T-helper 22 cell (primary cell): ENCODE results near the gene CEP350.

Experiments used
- DNase-seq: peaks from one replicate; pipeline ENCODE4 v3.0.0-alpha.2; 2020; ENCODE audit warnings: low read depth

The CEP350 gene, protein sequence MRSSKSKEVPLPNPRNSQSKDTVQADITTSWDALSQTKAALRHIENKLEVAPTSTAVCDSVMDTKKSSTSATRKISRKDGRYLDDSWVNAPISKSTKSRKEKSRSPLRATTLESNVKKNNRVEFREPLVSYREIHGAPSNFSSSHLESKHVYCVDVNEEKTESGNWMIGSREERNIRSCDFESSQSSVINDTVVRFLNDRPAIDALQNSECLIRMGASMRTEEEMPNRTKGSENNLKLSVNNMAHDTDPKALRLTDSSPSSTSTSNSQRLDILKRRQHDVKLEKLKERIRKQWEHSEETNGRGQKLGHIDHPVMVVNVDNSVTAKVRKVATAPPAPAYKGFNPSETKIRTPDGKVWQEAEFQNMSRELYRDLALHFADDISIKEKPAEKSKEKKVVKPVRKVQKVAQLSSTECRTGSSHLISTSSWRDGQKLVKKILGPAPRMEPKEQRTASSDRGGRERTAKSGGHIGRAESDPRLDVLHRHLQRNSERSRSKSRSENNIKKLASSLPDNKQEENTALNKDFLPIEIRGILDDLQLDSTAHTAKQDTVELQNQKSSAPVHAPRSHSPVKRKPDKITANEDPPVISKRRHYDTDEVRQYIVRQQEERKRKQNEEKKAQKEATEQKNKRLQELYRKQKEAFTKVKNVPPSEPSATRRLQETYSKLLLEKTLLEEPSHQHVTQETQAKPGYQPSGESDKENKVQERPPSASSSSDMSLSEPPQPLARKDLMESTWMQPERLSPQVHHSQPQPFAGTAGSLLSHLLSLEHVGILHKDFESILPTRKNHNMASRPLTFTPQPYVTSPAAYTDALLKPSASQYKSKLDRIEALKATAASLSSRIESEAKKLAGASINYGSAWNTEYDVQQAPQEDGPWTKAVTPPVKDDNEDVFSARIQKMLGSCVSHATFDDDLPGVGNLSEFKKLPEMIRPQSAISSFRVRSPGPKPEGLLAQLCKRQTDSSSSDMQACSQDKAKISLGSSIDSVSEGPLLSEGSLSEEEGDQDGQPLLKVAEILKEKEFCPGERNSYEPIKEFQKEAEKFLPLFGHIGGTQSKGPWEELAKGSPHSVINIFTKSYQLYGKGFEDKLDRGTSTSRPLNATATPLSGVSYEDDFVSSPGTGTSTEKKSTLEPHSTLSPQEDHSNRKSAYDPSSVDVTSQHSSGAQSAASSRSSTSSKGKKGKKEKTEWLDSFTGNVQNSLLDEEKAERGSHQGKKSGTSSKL (N-terminal part only)

DNA sequence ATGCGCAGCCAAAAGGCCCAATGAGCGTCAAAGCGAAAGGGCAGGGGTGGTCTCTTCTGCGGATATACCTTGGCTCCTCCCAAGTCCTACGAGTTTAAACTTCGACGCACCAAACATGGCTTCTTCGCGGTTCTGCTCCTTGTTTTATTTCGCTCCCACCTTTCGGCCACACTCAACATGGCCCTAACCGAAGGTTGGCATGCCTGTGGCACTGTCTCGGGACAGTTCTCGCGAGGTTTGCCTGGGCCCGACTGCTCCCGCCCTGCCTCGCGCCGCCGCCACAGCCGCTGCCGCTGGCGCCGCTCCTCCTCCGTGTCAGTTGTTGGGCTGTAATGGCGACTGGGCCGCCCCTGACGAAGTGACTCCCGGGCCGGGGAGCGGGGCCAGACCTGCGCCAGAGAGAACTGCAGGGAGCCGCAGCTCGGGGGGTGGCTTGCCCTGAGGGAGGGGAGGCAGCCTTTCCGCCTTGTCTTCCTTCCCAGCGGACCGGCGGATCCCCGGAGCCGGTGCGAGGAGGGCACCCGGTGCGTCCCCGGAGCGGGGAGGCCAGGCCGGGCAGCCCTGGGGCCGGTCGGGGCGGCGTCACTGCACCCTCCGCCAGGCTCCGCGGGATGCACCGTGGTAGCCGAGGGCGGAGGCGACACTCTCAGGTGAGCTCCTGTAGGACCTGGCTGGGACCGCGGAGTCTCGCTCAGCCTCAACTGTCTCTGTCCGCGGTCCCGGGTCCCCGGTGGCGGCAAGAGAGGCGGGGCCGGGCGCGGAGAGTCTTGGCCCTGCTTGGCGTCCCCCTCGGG lies at the start of gene CEP350:
Gene CEP350, plus strand, starts transcription at position 318 of the 794 bp plus-strand sequence. CDS start 31,372 bp downstream, outside the sequence.
- peak; percentile 97 for DNase-seq

DNA sequence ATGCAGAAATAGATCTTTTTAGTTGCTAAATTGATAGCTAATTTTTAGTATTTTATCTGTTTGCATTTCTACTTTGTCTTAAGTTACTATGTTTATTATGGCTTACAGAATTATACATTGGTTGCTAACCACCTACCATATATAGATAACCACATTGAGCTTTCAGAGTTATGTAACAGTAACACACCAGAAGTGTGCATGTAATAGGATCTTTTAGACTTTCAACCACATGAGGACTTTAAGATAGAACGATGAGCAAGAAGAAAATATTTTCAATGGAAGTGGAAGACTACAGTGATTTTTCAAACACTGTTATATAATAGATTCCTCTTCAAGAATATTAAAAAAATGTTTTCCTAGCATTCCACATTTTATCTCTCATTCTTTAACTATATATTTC lies 43.7 kb upstream of the CEP350 start:
- DNase-seq: no peak

DNA sequence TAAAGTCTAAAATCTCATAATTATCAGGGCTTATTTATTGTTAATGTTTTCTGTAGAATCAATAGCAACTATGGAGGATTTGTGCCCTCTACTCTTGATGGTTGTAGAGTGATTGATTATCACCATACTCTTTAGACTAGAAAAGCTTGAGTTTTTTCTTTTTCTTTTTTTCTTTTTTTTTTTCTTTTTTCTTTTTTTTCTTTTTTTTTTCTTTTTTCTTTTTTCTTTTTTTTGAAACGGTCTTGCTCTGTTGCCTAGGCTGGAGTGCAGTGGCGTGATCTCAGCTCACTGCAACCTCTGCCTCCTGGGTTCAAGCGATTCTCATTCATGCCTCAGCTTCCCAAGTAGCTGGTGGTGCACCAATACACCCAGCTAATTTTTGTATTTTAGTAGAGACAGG lies 42.8 kb upstream of the CEP350 start:
- no peak for DNase-seq

DNA sequence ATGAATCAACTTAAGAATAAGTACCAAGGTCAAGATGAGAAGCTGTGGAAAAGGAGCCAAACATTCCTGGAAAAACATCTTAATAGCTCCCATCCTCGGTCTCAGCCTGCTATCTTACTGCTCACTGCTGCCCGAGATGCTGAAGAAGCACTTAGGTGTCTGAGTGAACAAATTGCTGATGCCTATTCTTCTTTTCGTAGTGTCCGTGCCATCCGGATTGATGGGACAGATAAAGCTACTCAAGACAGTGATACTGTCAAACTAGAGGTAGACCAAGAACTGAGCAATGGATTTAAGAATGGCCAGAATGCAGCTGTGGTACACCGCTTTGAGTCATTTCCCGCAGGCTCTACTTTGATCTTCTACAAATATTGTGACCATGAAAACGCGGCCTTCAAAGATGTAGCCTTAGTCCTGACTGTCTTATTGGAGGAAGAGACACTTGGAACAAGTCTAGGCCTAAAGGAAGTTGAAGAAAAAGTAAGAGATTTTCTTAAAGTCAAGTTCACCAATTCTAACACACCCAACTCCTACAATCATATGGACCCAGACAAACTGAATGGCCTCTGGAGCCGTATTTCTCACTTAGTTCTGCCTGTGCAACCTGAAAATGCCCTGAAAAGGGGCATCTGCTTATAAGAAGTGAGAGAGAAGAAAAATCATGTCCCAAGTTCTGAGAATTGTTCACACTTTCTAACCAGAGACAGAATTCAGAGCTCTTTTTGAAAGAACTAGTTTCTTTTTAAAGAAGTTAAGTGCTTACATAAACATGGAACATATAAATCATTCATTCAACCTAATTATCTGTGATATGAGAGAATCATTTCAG lies 36.8 kb upstream of the CEP350 start:
- no peak for DNase-seq

DNA sequence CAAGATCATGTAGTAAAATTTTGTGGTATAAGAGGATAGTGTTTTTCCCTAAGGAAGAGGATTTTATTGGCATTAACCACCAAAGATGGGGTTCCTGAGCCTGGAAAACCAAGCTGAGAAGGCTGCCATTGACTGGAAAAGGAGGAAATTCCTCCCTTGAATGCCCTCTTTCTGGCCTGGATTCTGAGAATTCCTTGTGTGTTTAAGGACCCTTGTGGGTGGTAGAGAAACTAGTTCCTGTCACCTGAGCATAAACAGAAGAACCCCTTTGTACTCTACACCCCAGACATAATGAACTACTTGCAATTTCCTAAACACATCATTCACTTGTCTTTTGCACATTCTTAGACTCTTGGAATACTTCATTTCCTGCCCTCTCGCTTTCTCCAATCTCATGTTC lies 33.1 kb upstream of the CEP350 start:
- DNase-seq: no peak

DNA sequence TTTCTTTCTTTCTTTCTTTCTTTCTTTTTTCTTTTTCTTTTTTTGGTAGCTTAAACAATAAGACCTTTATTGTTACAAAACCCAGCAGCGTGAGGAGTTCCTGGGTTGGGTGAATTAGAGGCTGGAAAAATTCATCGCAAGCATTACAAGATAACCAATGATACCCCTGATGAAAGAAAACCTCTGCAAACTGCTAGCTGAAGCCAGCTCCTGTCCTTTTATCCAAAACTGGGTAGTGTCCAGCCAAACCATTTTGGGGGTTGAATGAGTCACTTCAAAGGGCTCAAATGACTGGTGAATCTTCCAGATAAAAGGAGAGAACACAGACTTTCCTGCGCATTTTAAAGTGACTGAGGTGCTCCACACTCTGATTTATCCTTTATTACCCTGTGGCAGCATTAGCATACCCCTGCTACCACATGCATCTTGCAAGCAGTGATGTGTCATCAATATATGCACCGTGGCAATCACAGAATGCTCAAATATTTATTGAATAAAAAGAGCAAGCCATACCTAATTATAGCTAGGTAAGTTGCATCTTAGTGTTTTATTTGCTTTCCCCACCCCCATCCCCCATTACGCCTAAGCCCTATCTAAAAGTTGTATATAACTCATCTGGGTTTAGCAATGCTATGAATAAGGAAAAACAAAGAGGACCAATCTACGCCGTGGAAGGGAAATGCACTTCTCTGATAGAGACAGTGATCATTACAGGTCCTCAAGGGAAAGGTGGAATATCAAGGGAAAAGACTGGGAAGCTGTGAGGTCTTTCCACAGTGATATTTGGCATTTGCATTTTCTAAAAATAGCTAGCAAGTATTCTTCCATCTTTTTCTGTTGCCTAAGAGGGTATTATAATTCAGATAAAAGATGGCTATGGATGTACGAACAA lies 32.4 kb upstream of the CEP350 start:
- DNase-seq: no peak

DNA sequence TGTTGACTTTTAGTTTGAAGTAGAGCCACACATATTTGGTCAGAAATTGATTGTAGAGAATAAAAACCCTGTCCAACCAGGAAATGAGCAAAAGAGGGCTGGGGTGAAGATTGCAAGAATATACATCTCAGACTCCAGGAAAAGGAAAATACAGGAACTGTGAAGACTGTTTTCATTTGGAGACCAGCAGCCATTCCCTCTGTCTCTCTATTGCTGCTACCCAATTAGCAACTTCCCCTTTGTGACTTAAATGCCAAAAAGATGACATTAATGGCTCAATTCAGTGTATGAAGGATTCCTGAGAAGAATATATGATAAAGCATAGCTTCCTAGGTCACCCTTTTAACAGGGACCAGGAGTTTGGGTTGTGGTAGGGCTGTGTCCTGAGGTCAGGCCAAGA lies 31.6 kb upstream of the CEP350 start:
- no peak for DNase-seq

DNA sequence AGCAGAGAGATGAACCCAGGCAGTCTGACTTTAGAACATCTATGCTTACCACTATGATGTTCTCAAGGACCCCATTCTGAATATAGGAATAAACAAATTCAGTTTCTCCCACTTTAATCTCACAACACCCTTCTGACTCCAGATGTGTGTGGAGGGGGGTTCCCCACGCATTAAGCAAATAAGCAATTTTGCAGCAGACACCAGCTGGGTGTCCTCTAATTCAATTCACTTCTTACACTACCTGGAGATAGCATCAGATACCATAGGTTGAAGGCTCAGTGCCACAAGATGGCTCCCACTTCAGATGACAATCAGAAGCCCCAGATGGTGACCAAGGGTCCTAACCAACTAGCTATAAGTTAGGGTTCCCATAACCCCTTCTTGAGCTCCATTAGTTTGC lies 30.3 kb upstream of the CEP350 start:
- DNase-seq: no peak

DNA sequence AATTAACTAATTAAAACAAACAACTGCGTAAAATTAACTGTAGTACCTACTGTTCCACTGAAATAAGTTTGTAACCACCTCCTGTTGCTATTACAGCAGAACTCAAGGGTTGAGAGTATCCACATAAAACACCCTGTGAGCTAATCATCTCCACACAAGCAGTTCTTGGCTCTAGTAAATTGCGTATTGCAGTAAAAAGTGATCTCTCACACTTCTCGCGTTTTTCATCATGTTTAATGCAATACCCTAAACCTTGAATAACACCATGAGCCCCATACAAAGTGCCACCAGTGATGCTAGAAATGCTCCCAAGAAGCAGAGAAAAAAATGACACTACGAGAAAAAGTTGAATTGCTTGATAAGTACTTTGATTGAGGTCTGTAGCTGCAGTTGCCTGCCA lies 29.3 kb upstream of the CEP350 start:
- no peak for DNase-seq

DNA sequence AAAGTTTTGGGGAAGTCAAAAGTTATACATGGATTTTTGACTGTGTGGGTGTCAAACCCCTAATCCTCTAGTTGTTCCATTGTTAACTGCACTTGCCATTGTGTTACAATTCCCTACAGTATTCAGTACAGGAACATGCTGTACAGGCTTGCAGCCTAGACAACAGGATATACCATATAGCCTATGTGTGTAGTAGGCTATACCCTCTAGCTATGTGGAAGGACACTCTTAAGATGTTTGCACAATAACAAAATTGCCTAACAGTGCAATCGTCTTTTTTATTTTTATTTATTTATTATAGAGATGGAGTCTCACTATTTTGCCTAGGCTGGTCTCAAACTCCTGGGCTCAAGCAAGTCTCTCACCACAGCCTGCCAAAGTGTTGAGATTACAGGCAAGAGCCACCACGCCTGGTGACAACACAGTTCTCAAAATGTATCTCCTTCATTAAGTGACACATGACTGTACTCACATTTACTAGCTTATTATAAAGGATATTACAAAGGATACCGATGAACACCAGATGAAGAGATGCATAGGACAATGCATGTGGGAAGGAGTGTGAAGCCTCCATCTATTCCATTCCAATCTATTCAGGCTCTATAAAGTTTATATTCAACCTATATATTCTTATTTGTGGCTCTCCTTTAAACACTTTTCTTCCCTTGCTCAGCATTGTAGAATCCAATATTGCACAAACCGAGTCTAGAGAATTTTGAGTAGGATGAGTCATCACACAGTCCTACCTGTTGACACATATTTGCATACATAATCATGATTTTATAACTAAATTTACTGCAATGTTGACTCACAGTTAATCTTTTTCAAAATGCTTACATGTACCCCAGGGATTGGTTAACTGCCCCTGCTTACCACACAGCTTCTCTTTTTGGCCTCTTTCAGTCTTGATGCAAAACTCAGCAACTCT lies 28.4 kb upstream of the CEP350 start:
- no peak for DNase-seq

DNA sequence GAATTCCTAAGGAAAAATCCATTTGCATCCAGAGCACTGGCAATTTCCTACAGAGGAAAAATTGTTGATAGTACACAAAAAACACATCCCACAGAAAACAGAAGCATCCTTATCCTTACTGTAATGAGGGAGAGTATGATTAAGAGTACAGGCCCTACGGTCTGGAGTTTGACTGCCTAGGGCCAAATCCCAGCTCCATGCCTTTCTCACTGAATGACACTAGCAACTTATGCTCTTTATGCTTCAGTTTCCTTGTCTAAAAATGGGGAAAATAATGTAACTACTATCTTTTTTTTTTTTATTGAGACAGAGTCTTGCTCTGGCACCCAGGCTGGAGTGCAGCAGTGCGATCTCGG lies 27.8 kb upstream of the CEP350 start:
- DNase-seq: no peak

DNA sequence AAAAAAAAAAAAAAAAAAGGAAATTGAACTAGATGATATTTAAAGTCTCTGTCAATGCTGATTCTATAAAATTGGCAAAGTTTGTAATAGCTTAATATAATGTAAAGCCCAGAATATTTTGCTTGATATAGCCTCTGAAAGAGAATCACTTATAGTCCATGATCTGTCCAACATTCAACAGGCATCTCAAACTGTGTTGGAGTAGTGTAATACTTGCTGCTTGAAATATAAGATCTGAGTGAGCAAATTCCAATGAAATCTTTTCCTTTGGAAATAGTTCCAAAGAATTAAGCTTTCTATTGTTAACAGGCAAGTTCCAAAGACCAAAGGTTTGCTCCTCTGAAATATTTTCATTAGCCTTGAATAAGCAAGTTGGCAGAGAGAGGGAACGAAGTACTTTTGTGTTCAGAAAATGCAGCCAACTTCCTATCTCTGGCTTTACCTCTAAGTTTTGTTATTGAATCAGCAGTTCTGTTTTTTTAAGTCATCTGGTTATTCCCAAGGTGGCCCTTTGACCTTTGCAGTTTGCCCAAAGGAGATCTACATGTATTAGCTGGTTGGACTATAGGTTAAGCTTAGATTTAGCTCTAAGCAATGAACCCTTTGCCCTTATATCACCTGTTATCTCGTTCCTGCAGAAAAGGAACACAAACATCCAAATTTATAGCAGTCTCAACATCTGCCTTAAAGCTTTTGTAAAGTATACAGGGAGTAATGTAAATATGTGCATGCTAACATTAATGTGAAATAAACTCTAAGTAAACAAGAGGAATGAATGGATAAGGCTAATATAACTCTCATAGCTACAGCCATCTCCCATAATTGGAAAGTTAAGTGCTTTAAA lies 24.4 kb upstream of the CEP350 start:
- no peak for DNase-seq

DNA sequence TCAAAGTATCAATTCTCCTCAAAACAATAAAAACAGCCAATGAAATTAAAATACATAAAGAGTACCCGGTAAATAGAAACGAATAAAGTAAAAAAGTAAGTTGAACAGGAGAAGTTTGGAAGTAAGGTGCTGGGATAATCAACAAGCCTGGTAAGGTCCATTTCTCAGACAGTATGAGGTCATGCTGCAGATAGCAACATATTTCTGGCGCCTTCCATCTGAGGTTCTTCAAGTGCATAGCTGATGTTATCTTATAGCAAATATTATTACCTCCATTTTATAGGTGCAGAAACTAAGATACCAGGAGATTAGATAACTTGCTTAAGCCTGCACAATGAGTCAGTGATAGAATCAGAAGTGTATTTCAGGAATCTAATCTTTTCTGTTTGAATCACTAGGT lies 23.7 kb upstream of the CEP350 start:
- DNase-seq: no peak

DNA sequence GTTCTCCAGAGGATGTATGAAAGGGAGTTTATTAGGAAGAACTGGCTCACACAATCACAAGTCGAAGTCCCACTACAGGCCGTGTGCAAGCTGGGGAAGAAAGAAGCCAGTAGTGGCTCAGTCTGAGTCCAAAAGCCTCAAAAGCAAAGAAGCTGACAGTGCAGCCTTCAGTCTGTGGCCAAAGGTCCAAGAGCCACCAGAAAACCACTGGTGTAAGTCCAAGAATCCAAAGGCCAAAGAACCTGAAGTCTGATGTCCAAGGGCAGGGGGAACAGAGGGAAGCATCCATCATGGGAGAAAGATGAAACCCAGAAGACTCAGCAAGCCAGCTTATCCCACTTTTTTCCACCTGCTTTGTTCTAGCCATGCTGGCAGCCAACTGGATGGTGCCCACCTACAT lies 21.4 kb upstream of the CEP350 start:
- DNase-seq: no peak

DNA sequence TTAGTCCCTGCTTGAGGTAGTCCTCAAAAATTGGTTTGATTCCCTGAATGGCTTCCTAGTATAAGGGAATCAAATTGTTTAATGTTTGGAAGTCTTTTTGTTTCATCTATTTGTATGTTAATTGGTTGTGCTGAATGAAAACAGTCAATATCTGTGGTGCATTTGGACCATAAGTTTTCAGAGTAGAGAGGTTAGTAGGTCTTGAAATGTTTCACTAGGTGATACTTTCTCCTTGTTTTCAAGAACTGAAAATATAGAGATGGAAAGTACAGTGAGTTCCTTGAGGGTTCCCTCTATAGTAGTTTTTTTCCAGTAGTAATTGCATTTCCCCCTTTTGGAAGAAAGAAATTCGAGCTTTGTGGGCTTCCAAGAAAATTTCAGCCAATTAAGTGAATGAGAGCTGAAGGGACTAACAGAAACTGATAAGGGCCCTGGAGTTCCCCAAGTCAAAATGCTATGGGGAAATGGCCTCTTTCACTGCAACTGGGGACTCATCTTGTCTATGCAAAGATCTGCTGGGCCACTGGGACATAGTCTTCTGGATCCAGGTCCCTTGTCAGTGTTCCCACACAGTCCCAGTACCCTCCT lies 18.6 kb upstream of the CEP350 start:
- DNase-seq: no peak

DNA sequence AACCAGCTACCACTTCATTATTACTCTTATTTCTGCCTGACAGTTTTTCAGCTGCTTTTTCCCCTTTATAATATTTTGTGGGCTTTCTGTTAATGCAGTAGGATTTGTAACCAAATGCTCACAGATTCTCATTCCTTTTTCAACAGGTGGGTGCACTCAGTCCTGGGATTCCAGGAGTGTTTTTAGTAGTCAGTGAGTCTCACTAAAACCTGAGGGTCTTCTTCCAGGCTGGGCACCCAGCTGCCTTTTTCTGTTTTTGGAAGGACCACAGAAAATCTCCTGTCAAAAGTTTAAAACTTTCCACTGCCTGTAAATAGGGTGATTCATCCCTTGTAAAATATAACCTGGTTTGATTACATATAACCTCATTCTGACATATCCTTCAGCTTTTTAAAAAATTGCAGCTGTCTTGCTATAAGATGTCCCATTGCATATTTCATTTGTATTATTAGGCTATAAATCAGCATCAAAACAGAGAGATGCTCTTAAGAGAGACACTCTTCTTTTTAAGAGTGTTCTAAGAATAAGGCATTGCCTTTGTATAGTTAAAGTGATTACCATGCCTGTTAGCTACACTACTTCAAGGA lies 16.8 kb upstream of the CEP350 start:
- no peak for DNase-seq

DNA sequence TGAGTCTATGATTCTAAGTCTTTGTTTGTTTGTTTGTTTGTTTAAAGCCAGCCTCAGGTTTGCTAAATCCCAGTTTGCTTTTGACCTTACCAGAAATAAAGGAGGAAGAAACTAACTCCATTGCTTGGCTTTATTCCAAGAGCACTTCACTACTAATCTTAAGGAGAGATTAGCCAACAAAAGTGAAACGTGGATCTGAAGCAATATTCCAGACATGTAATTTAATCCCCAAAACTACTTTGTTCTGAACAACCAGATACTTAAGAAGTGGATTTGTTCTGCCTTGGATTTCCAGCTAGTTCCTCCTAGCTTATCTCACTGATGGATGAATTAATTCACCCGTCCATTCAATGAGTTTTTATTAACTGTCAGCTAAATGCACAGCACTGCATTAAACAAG lies 15.9 kb upstream of the CEP350 start:
- no peak for DNase-seq
